Activated B cell treated with CpG ODN at 0.5 μM for 24 hours (primary cell): ENCODE measurements around the gene ANAPC13. TPM values are rescaled to one million over a fixed set of nuclear protein-coding genes. Genes with fewer than 3 reads are reported as not detected.

ENCODE experiments used
- ATAC-seq: fragments of 200-7000 bp; cut with Tn5 transposase; one replicate; pipeline ENCODE4 v1.10.0; 2021; ENCODE audit warnings: low read depth, mild to moderate bottlenecking, moderate library complexity
- CTCF ChIA-PET: fragments of 350-600 bp; sonication (Branson Sonifier 250); formaldehyde crosslinking; loops from one replicate; lab custom pipeline; 2021; ENCODE audit warnings: antibody characterized with exemption; lab: Charles Lee
- POLR2A ChIA-PET: fragments of 350-600 bp; sonication (Branson Sonifier 250); formaldehyde crosslinking; loops from one replicate; lab custom pipeline; 2021; ENCODE audit warnings: antibody characterized with exemption; lab: Charles Lee
- DNase-seq: peaks from one replicate; pipeline ENCODE4 v3.0.0; 2022
- H3K27ac Mint-ChIP-seq: one replicate; pipeline ENCODE4 v1.8.0; 2020; ENCODE audit warnings: mixed read lengths
- H3K27me3 Mint-ChIP-seq: one replicate; pipeline ENCODE4 v1.8.0; 2021; ENCODE audit warnings: mixed read lengths
- H3K36me3 Mint-ChIP-seq: one replicate; pipeline ENCODE4 v1.8.0; 2021; ENCODE audit warnings: low read depth, mixed read lengths
- H3K4me1 Mint-ChIP-seq: one replicate; pipeline ENCODE4 v1.8.0; 2021; ENCODE audit warnings: mixed read lengths
- H3K4me3 Mint-ChIP-seq: one replicate; pipeline ENCODE4 v1.8.0; 2020; ENCODE audit warnings: mild to moderate bottlenecking, mixed read lengths
- H3K9me3 Mint-ChIP-seq: one replicate; pipeline ENCODE4 v1.8.0; 2020; ENCODE audit warnings: mixed read lengths
- intact Hi-C: fragments of 100-400 bp; cut with micrococcal nuclease; formaldehyde crosslinking; loops from one replicate; pipeline ENCODE4 v1.15.1; 2024
- total RNA-seq: library from RNA; stranded (reverse); gene quantifications from 2 replicates; pipeline ENCODE4 v1.2.3, GENCODE V29; 2022
- TF ChIP-seq, protein P1 (sequence below): fragments of 200-600 bp; IDR thresholded peaks from one replicate; pipeline ENCODE4 v1.8.0; 2022; ENCODE audit warnings: antibody characterized with exemption, mild to moderate bottlenecking

ANAPC13 gene
- total RNA-seq, 1 donor from 2014 or later, result 31.3 TPM

DNA sequence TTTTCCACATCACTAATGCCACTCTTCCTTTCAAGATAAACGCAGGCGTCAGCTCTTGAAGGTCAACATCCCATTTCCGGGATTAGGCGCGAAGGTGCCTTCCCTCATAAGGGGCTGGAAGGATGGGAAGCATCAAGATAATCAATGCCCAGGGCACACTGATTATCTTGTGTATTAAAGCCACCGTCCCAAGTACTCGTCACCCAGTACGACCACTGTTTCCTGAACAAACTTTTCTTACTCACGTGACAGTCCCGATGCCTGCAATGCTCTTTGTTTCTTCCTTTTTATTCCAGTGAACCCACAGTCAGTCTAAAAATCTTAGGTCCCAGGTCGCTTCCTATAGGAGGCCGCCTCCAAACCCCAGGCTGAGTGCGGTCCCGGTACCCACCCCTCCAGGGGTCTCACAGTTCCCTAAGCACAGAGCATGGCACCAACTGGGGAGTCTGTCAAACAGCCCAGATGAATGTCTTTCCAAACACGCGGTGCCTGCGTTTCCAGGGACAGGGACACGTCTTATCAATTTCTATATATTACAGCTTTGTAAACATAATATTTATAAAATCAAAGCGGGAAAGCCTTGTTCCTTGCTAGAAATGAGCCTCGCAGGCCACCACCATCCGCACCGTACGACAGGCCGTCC lies 589 bp downstream of the ANAPC13 start:
- ATAC-seq (peak; percentile 6), DNase-seq (no peak)
- POLR2A ChIA-PET, result interaction anchor here (1.1 to 3.0 kb wide), 11 partner anchors 9 to 1770 kb away, joined by 3 to 16 read pairs (median 5); partner anchors contain the start of genes CDV3 and RYK
- TF ChIP-seq, protein P1, sequence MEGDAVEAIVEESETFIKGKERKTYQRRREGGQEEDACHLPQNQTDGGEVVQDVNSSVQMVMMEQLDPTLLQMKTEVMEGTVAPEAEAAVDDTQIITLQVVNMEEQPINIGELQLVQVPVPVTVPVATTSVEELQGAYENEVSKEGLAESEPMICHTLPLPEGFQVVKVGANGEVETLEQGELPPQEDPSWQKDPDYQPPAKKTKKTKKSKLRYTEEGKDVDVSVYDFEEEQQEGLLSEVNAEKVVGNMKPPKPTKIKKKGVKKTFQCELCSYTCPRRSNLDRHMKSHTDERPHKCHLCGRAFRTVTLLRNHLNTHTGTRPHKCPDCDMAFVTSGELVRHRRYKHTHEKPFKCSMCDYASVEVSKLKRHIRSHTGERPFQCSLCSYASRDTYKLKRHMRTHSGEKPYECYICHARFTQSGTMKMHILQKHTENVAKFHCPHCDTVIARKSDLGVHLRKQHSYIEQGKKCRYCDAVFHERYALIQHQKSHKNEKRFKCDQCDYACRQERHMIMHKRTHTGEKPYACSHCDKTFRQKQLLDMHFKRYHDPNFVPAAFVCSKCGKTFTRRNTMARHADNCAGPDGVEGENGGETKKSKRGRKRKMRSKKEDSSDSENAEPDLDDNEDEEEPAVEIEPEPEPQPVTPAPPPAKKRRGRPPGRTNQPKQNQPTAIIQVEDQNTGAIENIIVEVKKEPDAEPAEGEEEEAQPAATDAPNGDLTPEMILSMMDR, result no peak
- H3K9me3 Mint-ChIP-seq, result no peaks in the 10 kb centered on the region
- intact Hi-C loops, result loop anchor here (1.0 to 10.0 kb wide), 6 partner anchors 558 to 1767 kb away; partner anchors contain the start of genes NPHP3, PCCB, PPP2R3A and SRPRB
- H3K27ac Mint-ChIP-seq, result peak overlapping the region; percentile 98
- no peaks in the 10 kb centered on the region for H3K27me3 Mint-ChIP-seq
- peaks cover 51% of the 10 kb centered on the region for H3K4me1 Mint-ChIP-seq
- peak overlapping the region; percentile 99 for H3K4me3 Mint-ChIP-seq
- H3K36me3 Mint-ChIP-seq, result peaks cover 40% of the 10 kb centered on the region
- CTCF ChIA-PET, result interaction anchor here (1.2 to 3.9 kb wide), 4 partner anchors 8 to 272 kb away, joined by 3 to 25 read pairs (median 4); no protein-coding TSS in a partner anchor

GRCh38 chr3:134483195-134483900 lies 2.4 kb downstream of the ANAPC13 start:
- no peaks in the 10 kb centered on the region for H3K9me3 Mint-ChIP-seq
- intact Hi-C loops, result loop anchor here (10.0 kb wide), 1 partner anchor 1039 kb away; no protein-coding TSS in a partner anchor
- CTCF ChIA-PET, result interaction anchor here (2.3 to 3.9 kb wide), 3 partner anchors 8 to 271 kb away, joined by 8 to 25 read pairs (median 11); no protein-coding TSS in a partner anchor
- peaks cover 51% of the 10 kb centered on the region for H3K36me3 Mint-ChIP-seq
- no peak overlapping the region for H3K27ac Mint-ChIP-seq
- H3K27me3 Mint-ChIP-seq, result no peaks in the 10 kb centered on the region
- TF ChIP-seq, protein P1, result no peak
- DNase-seq (no peak), ATAC-seq (no peak)
- POLR2A ChIA-PET, result no interaction called here
- H3K4me1 Mint-ChIP-seq, result peaks cover 42% of the 10 kb centered on the region
- H3K4me3 Mint-ChIP-seq, result peak overlapping the region; percentile 50

GRCh38 chr3:134482622-134483021 lies 3.2 kb downstream of the ANAPC13 start:
- ChIA-PET CTCF (interaction anchor here (2.3 to 3.9 kb wide), 3 partner anchors 8 to 270 kb away, joined by 8 to 25 read pairs (median 11); no protein-coding TSS in a partner anchor), POLR2A (no interaction called here)
- H3K4me3 Mint-ChIP-seq, result no peak overlapping the region
- DNase-seq, result no peak
- H3K27me3 Mint-ChIP-seq, result no peaks in the 10 kb centered on the region
- TF ChIP-seq, protein P1, result no peak
- intact Hi-C loops, result loop anchor here (10.0 kb wide), 1 partner anchor 1038 kb away; no protein-coding TSS in a partner anchor
- peaks cover 35% of the 10 kb centered on the region for H3K4me1 Mint-ChIP-seq
- peaks cover 59% of the 10 kb centered on the region for H3K36me3 Mint-ChIP-seq
- ATAC-seq, result no peak
- H3K9me3 Mint-ChIP-seq, result no peaks in the 10 kb centered on the region
- no peak overlapping the region for H3K27ac Mint-ChIP-seq

DNA sequence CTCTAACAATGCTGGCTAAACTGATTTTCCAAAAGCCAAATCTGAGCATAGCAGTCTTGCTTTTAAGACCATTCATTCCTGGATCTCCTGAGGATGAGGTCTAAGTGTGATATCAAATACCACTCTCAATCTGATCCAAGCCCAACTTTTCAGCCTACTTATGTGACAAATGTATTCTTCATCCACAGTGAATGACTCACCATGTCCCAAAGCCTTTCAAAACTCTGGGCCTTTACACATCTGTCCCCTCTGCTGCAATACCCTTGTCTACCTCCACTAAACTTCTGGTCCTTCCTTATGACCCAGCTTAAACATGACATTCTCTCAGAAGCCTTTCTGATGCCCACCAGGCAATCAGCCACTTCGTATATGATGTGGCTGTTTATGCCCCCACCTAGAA lies 4.6 kb downstream of the ANAPC13 start:
- CTCF ChIA-PET, result interaction anchor here (1.3 to 2.3 kb wide), 3 partner anchors 10 to 179 kb away, joined by 4 to 8 read pairs (median 4); no protein-coding TSS in a partner anchor
- TF ChIP-seq, protein P1, result no peak
- Mint-ChIP-seq H3K27me3 (no peaks in the 10 kb centered on the region), H3K4me1 (peaks cover 24% of the 10 kb centered on the region), H3K4me3 (no peak overlapping the region), H3K27ac (no peak overlapping the region), H3K36me3 (peaks cover 70% of the 10 kb centered on the region), H3K9me3 (no peaks in the 10 kb centered on the region)
- intact Hi-C loops, result loop anchor here (10.0 kb wide), 1 partner anchor 1036 kb away; no protein-coding TSS in a partner anchor
- no peak for DNase-seq
- ATAC-seq, result no peak
- POLR2A ChIA-PET, result no interaction called here
